Thoracic aorta (tissue), 2 donors: ENCODE data around the gene MAGEF1. TPM values are rescaled to one million over a fixed set of nuclear protein-coding genes. Genes with fewer than 3 reads are reported as not detected.
A peak's percentile ranks its signal among the peaks of the same experiment; 100 is the strongest.

Source experiments
- ATAC-seq: fragments of 150-250 bp; one replicate; pipeline ENCODE4 v1.8.0; 2017; ENCODE audit warnings: low read depth; ENCODE audit not compliant: insufficient number of reproducible peaks, low FRiP score
- DNase-seq: peaks from one replicate; pipeline ENCODE4 v3.0.0-alpha.2; 2020; ENCODE audit warnings: low spot score
- H3K27ac ChIP-seq, 2 donors: fragments of 200-600 bp; sonication (generic); 1 replicate in 1 of 2; 2 replicates in 1 of 2; pipeline ENCODE4 v1.5.1; 2016; ENCODE audit warnings: mild to moderate bottlenecking in 2 of 2, moderate library complexity in 2 of 2
- H3K27me3 ChIP-seq: fragments of 200-600 bp; sonication (generic); replicated peaks from 2 replicates; pipeline ENCODE4 v1.6.0; 2016; ENCODE audit warnings: mild to moderate bottlenecking; ENCODE audit not compliant: insufficient read depth
- H3K36me3 ChIP-seq: fragments of 200-600 bp; sonication (generic); one replicate; pipeline ENCODE4 v1.5.1; 2016
- H3K4me1 ChIP-seq, 2 donors: fragments of 200-600 bp; sonication (generic); 1 replicate in 1 of 2; 2 replicates in 1 of 2; pipeline versions ENCODE4 v1.5.1 to v1.6.0; 2016; ENCODE audit warnings: low read depth in 2 of 2, mild to moderate bottlenecking in 1 of 2; ENCODE audit not compliant: control insufficient read depth in 1 of 2
- H3K4me3 ChIP-seq: fragments of 200-600 bp; sonication (generic); 2 replicates; pipeline ENCODE4 v1.5.1; 2016; ENCODE audit warnings: mild to moderate bottlenecking
- H3K9me3 ChIP-seq: fragments of 200-600 bp; sonication (generic); 2 replicates; pipeline ENCODE4 v1.5.1; 2016
- total RNA-seq, 2 donors: library from RNA; depleted of rRNA; stranded (reverse); fragments of >200 nt; gene quantifications; one replicate each; pipeline versions ENCODE4 v1.1.0 to v1.2.3, GENCODE V29; 2016
- TF ChIP-seq, protein P1 (sequence below): fragments of 200-600 bp; sonication (generic); IDR thresholded peaks from one replicate; pipeline ENCODE4 v1.5.1; 2019; ENCODE audit warnings: antibody characterized with exemption

Gene MAGEF1, protein sequence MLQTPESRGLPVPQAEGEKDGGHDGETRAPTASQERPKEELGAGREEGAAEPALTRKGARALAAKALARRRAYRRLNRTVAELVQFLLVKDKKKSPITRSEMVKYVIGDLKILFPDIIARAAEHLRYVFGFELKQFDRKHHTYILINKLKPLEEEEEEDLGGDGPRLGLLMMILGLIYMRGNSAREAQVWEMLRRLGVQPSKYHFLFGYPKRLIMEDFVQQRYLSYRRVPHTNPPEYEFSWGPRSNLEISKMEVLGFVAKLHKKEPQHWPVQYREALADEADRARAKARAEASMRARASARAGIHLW
- 10 to 100 TPM; 26.1 TPM for total RNA-seq

DNA sequence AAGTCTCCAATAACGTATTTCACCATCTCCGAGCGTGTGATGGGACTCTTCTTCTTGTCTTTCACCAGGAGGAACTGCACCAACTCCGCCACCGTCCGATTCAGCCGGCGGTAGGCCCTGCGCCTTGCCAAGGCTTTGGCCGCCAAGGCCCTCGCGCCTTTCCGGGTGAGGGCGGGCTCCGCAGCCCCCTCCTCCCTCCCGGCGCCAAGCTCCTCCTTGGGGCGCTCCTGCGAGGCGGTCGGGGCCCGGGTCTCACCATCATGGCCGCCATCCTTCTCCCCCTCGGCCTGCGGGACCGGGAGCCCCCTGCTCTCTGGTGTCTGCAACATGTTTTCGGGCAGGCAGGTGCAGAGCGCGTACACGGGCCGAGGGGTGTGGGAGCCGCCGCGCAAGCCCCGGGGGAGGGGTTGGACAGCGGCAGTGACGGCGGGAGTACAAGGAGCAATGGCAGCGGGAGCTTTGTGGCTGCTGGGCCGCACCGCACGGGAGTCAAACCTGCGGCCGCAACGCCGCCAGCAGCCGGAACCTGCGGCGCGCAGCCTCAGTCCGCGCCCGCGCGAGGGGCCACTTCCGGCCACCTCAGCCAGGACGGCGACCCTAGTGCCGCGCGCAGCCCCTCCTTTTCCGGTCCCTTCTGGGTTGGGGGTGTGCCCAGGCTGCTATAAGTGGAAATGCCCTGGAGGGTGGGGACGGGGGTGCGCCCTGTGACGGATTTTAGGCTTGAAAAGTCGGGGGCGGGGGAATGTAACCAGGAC is at the start of gene MAGEF1:
MAGEF1 (minus strand) TSS at position 572 of the 755 bp plus-strand sequence; CDS start at position 329, 243 bp downstream.
- H3K9me3 ChIP-seq, result no peaks in the 10 kb centered on the region
- TF ChIP-seq, protein P1, sequence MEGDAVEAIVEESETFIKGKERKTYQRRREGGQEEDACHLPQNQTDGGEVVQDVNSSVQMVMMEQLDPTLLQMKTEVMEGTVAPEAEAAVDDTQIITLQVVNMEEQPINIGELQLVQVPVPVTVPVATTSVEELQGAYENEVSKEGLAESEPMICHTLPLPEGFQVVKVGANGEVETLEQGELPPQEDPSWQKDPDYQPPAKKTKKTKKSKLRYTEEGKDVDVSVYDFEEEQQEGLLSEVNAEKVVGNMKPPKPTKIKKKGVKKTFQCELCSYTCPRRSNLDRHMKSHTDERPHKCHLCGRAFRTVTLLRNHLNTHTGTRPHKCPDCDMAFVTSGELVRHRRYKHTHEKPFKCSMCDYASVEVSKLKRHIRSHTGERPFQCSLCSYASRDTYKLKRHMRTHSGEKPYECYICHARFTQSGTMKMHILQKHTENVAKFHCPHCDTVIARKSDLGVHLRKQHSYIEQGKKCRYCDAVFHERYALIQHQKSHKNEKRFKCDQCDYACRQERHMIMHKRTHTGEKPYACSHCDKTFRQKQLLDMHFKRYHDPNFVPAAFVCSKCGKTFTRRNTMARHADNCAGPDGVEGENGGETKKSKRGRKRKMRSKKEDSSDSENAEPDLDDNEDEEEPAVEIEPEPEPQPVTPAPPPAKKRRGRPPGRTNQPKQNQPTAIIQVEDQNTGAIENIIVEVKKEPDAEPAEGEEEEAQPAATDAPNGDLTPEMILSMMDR, result no peak
- H3K4me3 ChIP-seq, result peak within 1 kb of the TSS; percentile 99
- peak; percentile 64 for ATAC-seq
- H3K27me3 ChIP-seq, result no peaks in the 10 kb centered on the region
- DNase-seq, result peak; percentile 56
- H3K36me3 ChIP-seq, result no peaks in the 10 kb centered on the region
- peaks cover 23 to 27% of the 10 kb centered on the region in 2 donors for H3K4me1 ChIP-seq
- H3K27ac ChIP-seq, result peak within 1 kb of the TSS; percentile 92 to 95

DNA sequence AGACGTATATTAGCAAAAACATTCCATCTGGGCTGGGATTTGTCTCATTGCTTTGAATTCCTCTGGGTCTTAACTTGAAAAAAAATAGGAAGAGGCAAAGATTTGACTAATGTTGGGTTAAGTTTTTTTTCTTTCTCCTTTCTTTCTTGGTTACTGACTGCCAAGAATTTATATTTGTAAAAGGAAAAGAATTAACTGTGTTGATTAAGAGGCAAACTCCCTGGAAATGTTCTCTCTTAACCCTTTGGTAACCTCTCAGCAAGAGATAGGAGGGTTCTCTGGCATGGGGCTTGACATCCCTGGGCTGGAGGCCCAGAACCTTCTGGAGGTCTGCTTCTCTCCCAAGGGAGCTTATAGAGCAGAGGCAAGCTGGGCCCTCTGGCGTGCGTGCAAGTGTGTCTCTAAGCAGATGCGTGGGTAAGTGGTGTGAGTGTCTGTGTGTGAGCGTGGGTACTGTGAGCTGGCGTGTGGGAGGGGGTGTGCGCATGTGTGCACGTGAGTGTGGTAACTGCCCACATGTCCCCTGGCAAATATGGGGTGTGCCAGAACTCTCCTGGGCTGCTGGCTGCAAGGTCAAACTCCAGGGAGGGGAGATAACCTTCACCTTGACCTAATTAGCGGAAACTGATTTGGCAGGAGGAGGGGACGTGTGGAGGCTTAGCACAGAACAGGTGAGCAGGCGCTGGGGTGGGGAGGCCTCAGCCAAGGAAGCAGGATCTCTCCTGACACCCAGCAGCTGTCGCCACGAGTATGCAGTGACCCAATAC is 49.4 kb upstream of the MAGEF1 start:
- no peak for DNase-seq
- Histone ChIP-seq H3K4me1 (peaks cover 3 to 20% of the 10 kb centered on the region in 2 donors), H3K4me3 (no peak overlapping the region), H3K27ac (no peak overlapping the region), H3K9me3 (no peaks in the 10 kb centered on the region), H3K27me3 (no peaks in the 10 kb centered on the region), H3K36me3 (no peaks in the 10 kb centered on the region)
- no peak for ATAC-seq
- TF ChIP-seq, protein P1, result no peak

DNA sequence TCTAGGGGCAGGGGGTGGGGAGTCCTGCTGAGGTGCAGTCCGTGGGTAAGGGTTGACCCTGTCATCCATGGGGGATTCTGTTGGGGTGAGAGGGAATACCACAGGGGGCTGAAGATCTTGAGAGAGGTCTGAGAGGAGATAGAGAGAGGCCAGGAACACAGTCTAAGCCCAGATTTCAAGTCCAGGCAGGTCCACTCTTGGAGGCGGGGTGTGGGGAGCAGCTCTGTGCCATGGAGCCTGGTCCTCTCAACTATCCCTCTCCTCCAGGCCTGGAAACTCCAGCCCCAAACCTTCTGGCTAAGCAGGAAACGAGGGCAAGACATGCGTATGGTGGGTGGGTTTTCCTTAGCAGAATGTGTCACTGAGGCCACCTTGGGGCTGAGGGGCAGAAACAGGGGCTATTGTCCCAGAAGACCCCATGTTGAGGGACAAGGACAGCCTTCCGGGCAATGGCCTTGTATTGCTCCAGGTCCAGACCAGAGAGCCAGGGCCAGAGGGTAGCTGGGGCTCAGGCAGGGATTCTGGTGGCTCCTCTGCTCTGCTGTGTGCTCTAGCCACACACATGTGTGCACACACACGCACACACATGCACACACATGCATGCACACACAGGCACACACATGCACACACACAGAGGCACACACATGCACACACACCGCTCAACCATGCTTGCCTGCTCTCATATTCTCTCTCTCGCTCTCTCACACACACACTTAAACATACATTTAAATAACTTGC is 48.6 kb upstream of the MAGEF1 start:
- Histone ChIP-seq H3K27me3 (no peaks in the 10 kb centered on the region), H3K9me3 (no peaks in the 10 kb centered on the region), H3K27ac (no peak overlapping the region), H3K4me3 (no peak overlapping the region), H3K36me3 (no peaks in the 10 kb centered on the region), H3K4me1 (peaks cover 3 to 20% of the 10 kb centered on the region in 2 donors)
- ATAC-seq (no peak), DNase-seq (no peak)
- TF ChIP-seq, protein P1, result no peak

DNA sequence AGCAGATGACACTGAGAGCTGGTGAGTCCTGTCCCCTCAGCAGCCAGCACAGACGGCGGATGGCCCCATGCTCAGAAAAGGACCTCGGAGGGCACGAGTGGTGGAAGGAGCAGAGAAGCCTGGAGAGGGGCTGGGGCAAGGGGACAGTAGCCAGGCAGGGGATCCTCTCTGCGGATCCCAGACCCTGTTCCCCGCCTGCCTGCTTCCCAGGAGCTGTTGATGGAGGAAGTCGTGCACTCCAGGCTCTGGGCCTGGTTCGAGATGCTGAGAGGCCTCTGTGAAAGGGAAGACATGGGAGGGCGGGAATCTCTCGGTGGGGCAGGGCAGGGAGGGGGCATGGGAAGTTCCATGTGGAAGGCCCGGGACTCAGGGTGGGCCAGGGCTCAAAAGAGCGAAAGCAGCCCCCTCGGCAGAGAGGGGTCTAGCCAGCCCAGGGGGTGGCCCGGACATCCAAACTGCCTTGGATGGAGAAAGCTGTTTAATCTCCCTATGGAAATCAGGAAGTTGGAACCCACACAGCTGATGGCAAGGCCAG is 47.9 kb upstream of the MAGEF1 start:
- DNase-seq (no peak), ATAC-seq (no peak)
- Histone ChIP-seq H3K4me3 (no peak overlapping the region), H3K27ac (no peak overlapping the region), H3K27me3 (no peaks in the 10 kb centered on the region), H3K9me3 (no peaks in the 10 kb centered on the region), H3K36me3 (no peaks in the 10 kb centered on the region), H3K4me1 (peaks cover 3 to 20% of the 10 kb centered on the region in 2 donors)
- TF ChIP-seq, protein P1, result no peak
